SK-N-SH (cell line): Measurements from ENCODE around the gene PCNX2. TPM values are rescaled to one million over a fixed set of nuclear protein-coding genes. Genes with fewer than 3 reads are reported as not detected.

Experiments used
- CTCF ChIA-PET: fragments of 300-600, 350-600 bp; formaldehyde crosslinking; extraction: SDS; loops from one replicate; lab custom pipeline; 2021; lab: Yijun Ruan, JAX
- POLR2A ChIA-PET: fragments of 350-600 bp; sonication (Branson Sonifier 250); formaldehyde crosslinking; extraction: SDS; loops from one replicate; lab custom pipeline; 2020; ENCODE audit warnings: antibody characterized with exemption, inconsistent platforms; lab: Yijun Ruan, JAX
- DNase-seq: peaks from one replicate; pipeline ENCODE4 v3.0.0; 2012
- H2AFZ ChIP-seq: fragments of 200-600 bp; sonication (generic); 2 replicates; pipeline ENCODE4 v1.8.1; 2016; ENCODE audit warnings: antibody characterized with exemption, mild to moderate bottlenecking, low read depth
- H3F3A ChIP-seq: fragments of 200-600 bp; sonication (generic); replicated peaks from 2 replicates; pipeline ENCODE3; 2016; ENCODE audit warnings: antibody characterized with exemption, mild to moderate bottlenecking; ENCODE audit not compliant: insufficient read depth
- H3K27ac ChIP-seq, 2 experiments: fragments of 200-500 bp in 1 of 2; fragments of 200-600 bp in 1 of 2; sonication (Bioruptor generic) in 1 of 2; sonication (generic), shearing (Covaris generic) in 1 of 2; 2 replicates each; pipeline versions ENCODE4 v1.5.1 to v1.6.1; 2014 to 2016; ENCODE audit warnings: low read depth in 2 of 2, inconsistent platforms in 1 of 2, low read length in 1 of 2, mild to moderate bottlenecking in 1 of 2, mixed read lengths in 1 of 2
- H3K27me3 ChIP-seq: fragments of 200-600 bp; sonication (generic), shearing (Covaris generic); 2 replicates; pipeline ENCODE4 v1.6.1; 2016; ENCODE audit warnings: mixed run types; ENCODE audit not compliant: insufficient read depth
- H3K36me3 ChIP-seq, 2 experiments: fragments of 200-500 bp in 1 of 2; fragments of 200-600 bp in 1 of 2; sonication (Bioruptor generic) in 1 of 2; sonication (generic) in 1 of 2; replicated peaks in 1 of 2; 2 replicates each; pipeline versions ENCODE3 to v1.5.1; 2014 to 2016; ENCODE audit warnings: low read length in 1 of 2, mild to moderate bottlenecking in 1 of 2; ENCODE audit not compliant: insufficient read depth in 2 of 2, control insufficient read depth in 1 of 2
- H3K4me1 ChIP-seq, 2 experiments: fragments of 200-500 bp in 1 of 2; fragments of 200-600 bp in 1 of 2; sonication (Bioruptor generic) in 1 of 2; sonication (generic), shearing (Covaris generic) in 1 of 2; 2 replicates each; pipeline versions ENCODE4 v1.5.1 to v1.6.1; 2014 to 2016; ENCODE audit warnings: low read depth in 1 of 2, low read length in 1 of 2, mixed run types in 1 of 2; ENCODE audit not compliant: insufficient read depth in 2 of 2, control insufficient read depth in 1 of 2
- H3K4me2 ChIP-seq: fragments of 200-600 bp; sonication (generic), shearing (Covaris generic); 2 replicates; pipeline ENCODE4 v1.6.1; 2017; ENCODE audit warnings: mixed run types
- H3K4me3 ChIP-seq, 2 experiments: fragments of 200-500 bp in 1 of 2; fragments of 200-600 bp in 1 of 2; sonication (Bioruptor generic) in 1 of 2; sonication (generic), shearing (Covaris generic) in 1 of 2; 2 replicates each; pipeline versions ENCODE4 v1.5.1 to v1.8.1; 2014 to 2016; ENCODE audit warnings: low read depth in 2 of 2, inconsistent platforms in 1 of 2, low read length in 1 of 2, mild to moderate bottlenecking in 1 of 2, mixed read lengths in 1 of 2, moderate library complexity in 1 of 2
- H3K79me2 ChIP-seq: fragments of 200-600 bp; sonication (generic); 2 replicates; pipeline ENCODE4 v1.8.1; 2017; ENCODE audit warnings: mild to moderate bottlenecking; ENCODE audit not compliant: insufficient read depth
- H3K9ac ChIP-seq: fragments of 200-600 bp; sonication (generic); 2 replicates; pipeline ENCODE4 v1.6.1; 2017; ENCODE audit warnings: mixed run types
- H3K9me2 ChIP-seq: fragments of 200-600 bp; sonication (generic); 2 replicates; pipeline ENCODE4 v1.6.1; 2017; ENCODE audit warnings: mixed run types
- H3K9me3 ChIP-seq: fragments of 200-600 bp; sonication (generic); 2 replicates; pipeline ENCODE4 v1.6.1; 2017; ENCODE audit warnings: mixed run types, mild to moderate bottlenecking, moderate library complexity
- H4K20me1 ChIP-seq: fragments of 200-600 bp; sonication (generic); 2 replicates; pipeline ENCODE4 v1.6.1; 2017; ENCODE audit warnings: mild to moderate bottlenecking, mixed run types; ENCODE audit not compliant: insufficient read depth
- CTCF ChIP-seq: fragments of 200-600 bp; sonication (generic); IDR thresholded peaks from 2 replicates; pipeline ENCODE4 v1.6.1; 2017; ENCODE audit warnings: antibody characterized with exemption, mild to moderate bottlenecking, moderate library complexity
- FOXJ3 ChIP-seq: sonication (generic); formaldehyde crosslinking; IDR thresholded peaks from 2 replicates; pipeline ENCODE4 v1.5.1; 2020; ENCODE audit warnings: mild to moderate bottlenecking, missing genetic modification reagents
- GABPA ChIP-seq: IDR thresholded peaks from 2 replicates; pipeline ENCODE4 v1.4.0; 2012; ENCODE audit warnings: low read depth, mild to moderate bottlenecking
- JUND ChIP-seq: IDR thresholded peaks from 2 replicates; pipeline ENCODE4 v1.4.0; 2012
- NRF1 ChIP-seq: IDR thresholded peaks from 2 replicates; pipeline ENCODE4 v1.6.1; 2012; ENCODE audit warnings: low read depth, mild to moderate bottlenecking, low read length
- PBX3 ChIP-seq: IDR thresholded peaks from 2 replicates; pipeline ENCODE4; 2012
- POLR2AphosphoS5 ChIP-seq: IDR thresholded peaks from 2 replicates; pipeline ENCODE4 v1.6.1; 2012; ENCODE audit warnings: low read depth, low read length
- RAD21 ChIP-seq: IDR thresholded peaks from 2 replicates; pipeline ENCODE4 v1.6.1; 2012; ENCODE audit warnings: mild to moderate bottlenecking, low read length
- TAF1 ChIP-seq: IDR thresholded peaks from 2 replicates; pipeline ENCODE4 v1.6.1; 2012; ENCODE audit warnings: low read depth, mild to moderate bottlenecking, low read length, moderate library complexity, borderline replicate concordance
- TCF12 ChIP-seq: IDR thresholded peaks from 2 replicates; pipeline ENCODE4 v1.4.0; 2012
- TEAD4 ChIP-seq: IDR thresholded peaks from 2 replicates; pipeline ENCODE4 v1.4.0; 2012; ENCODE audit warnings: mild to moderate bottlenecking, borderline replicate concordance; ENCODE audit not compliant: insufficient read depth
- YY1 ChIP-seq: IDR thresholded peaks from 2 replicates; pipeline ENCODE4 v1.4.0; 2012; ENCODE audit warnings: low read depth, mild to moderate bottlenecking
- ZBTB33 ChIP-seq: IDR thresholded peaks from 2 replicates; pipeline ENCODE4 v1.4.0; 2012; ENCODE audit warnings: low read depth, borderline replicate concordance
- WGBS: methylation state at CpG from one replicate; pipeline ENCODE4 v1.1.6; 2017; ENCODE audit warnings: low lambda C conversion rate; 5-methylcytosine and 5-hydroxymethylcytosine counted together
- polyA plus RNA-seq, 3 experiments: library from polyadenylated mRNA; depleted of rRNA; stranded (reverse); fragments of >200 nt; gene quantifications; 2 replicates each; pipeline ENCODE4 v1.2.3, GENCODE V29; 2012

The PCNX2 gene
- polyA plus RNA-seq, 1 of the 3 experiments (the other 2 are of a cell fraction) = 10.6 TPM

- 89% methylated on average over 13 of the region's 13 CpGs for WGBS
- Histone ChIP-seq H3K9ac (no peak overlapping the region), H3K4me1 (peaks cover 0 to 49% of the 10 kb centered on the region in 2 experiments; a peak in 2 of 4 replicates), H2AFZ (no peak overlapping the region), H4K20me1 (no peaks in the 10 kb centered on the region), H3K36me3 (peaks cover 0 to 33% of the 10 kb centered on the region in 2 experiments), H3K9me2 (no peaks in the 10 kb centered on the region), H3K9me3 (no peaks in the 10 kb centered on the region), H3K79me2 (no peaks in the 10 kb centered on the region), H3K27ac (no peak overlapping the region), H3K4me2 (no peak overlapping the region), H3K4me3 (no peak overlapping the region), H3F3A (no peaks in the 10 kb centered on the region), H3K27me3 (no peaks in the 10 kb centered on the region)
- POLR2A ChIA-PET = no interaction called here
- no peak for TF ChIP-seq POLR2AphosphoS5
- TF ChIP-seq ZBTB33 = no peak
- TF ChIP-seq FOXJ3 = no peak
- no peak for TF ChIP-seq NRF1
- TF ChIP-seq YY1 = no peak
- TF ChIP-seq PBX3 = no peak
- TF ChIP-seq CTCF = no peak
- no peak for TF ChIP-seq TEAD4
- TF ChIP-seq GABPA = no peak
- TF ChIP-seq TCF12 = no peak
- TF ChIP-seq RAD21 = no peak
- no peak for TF ChIP-seq JUND
- no peak for TF ChIP-seq TAF1
- CTCF ChIA-PET = interaction anchor here (1.2 kb wide), 1 partner anchor 30 kb away, joined by 5 read pairs; no protein-coding TSS in a partner anchor
- no peak for DNase-seq
Measured at GRCh38 chr1:232982238-232982944, 313.1 kb downstream of the PCNX2 start.
